Measurements from ENCODE around the gene ZNF785. TPM values are rescaled to one million over a fixed set of nuclear protein-coding genes. Genes with fewer than 3 reads are reported as not detected.

ZNF785 gene
- total and polyA plus RNA-seq, 2 of the 13 experiments (the other 11 are each of a cell fraction or from before 2014, with no cell fraction given): 0.01 TPM; not detected in 1

- TF ChIP-seq, protein P1, sequence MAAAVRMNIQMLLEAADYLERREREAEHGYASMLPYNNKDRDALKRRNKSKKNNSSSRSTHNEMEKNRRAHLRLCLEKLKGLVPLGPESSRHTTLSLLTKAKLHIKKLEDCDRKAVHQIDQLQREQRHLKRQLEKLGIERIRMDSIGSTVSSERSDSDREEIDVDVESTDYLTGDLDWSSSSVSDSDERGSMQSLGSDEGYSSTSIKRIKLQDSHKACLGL (CRISPR knock-in tag; IDR thresholded peaks at IDR 0.05): peak; percentile 93
- TF ChIP-seq ZFP1 (CRISPR knock-in tag; IDR thresholded peaks at IDR 0.05) (no peak; the same call in 1 of the 2 replicates), ZNF343 (CRISPR knock-in tag; IDR thresholded peaks at IDR 0.05) (peak; percentile 39; the same call in 1 of the 2 replicates), CCDC6 (CRISPR knock-in tag; IDR thresholded peaks at IDR 0.05) (peak; percentile 94), ZNF224 (CRISPR knock-in tag; IDR thresholded peaks at IDR 0.05) (peak; percentile 93; the same call in 1 of the 2 replicates), MEF2D (CRISPR knock-in tag; IDR thresholded peaks at IDR 0.05) (peak; percentile 82; the same call in 1 of the 2 replicates), KLF9 (CRISPR knock-in tag; IDR thresholded peaks at IDR 0.05; ENCODE audit: low read depth) (no peak; the same call in 1 of the 2 replicates), JARID2 (CRISPR knock-in tag; IDR thresholded peaks at IDR 0.05; ENCODE audit: insufficient replicate concordance) (no peak), TFDP2 (CRISPR knock-in tag; IDR thresholded peaks at IDR 0.05) (peak; percentile 87), ELF3 (CRISPR knock-in tag; IDR thresholded peaks at IDR 0.05) (peak; percentile 56; the same call in 1 of the 2 replicates), NFATC3 (CRISPR knock-in tag; IDR thresholded peaks at IDR 0.05) (no peak), PLSCR1 (CRISPR knock-in tag; IDR thresholded peaks at IDR 0.05; ENCODE audit: borderline replicate concordance) (no peak), GLMP (CRISPR knock-in tag; IDR thresholded peaks at IDR 0.05; ENCODE audit: borderline replicate concordance) (no peak), ZNF468 (CRISPR knock-in tag; IDR thresholded peaks at IDR 0.05) (peak; percentile 50; the same call in 1 of the 2 replicates), FOXA1 (IDR thresholded peaks at IDR 0.05) (no peak), FOXA1 (CRISPR knock-in tag; IDR thresholded peaks at IDR 0.05) (0 out of 2 replicates have a peak, but pooled peaks have one; percentile 3), RBAK (CRISPR knock-in tag; IDR thresholded peaks at IDR 0.05) (peak; percentile 69; the same call in 1 of the 2 replicates), TCF7L2 (IDR thresholded peaks at IDR 0.05; ENCODE audit: low read depth, low read length) (no peak), ZNF605 (CRISPR knock-in tag; IDR thresholded peaks at IDR 0.05) (peak; percentile 71), ONECUT2 (CRISPR knock-in tag; IDR thresholded peaks at IDR 0.05) (no peak), HCFC1 (IDR thresholded peaks at IDR 0.05; ENCODE audit: low read depth, low read length) (peak; percentile 77; the same call in 1 of the 2 replicates), KDM2A (CRISPR knock-in tag; IDR thresholded peaks at IDR 0.05; ENCODE audit: borderline replicate concordance, low read depth) (peak; percentile 86), ZMYM3 (CRISPR knock-in tag; IDR thresholded peaks at IDR 0.05) (no peak), ZNF282 (IDR thresholded peaks at IDR 0.05; ENCODE audit: partially characterized antibody) (no peak), RNF2 (conservative IDR thresholded peaks at IDR 0.05; ENCODE audit: low read depth) (no peak; the same call in 1 of the 2 replicates), ZNF441 (CRISPR knock-in tag; IDR thresholded peaks at IDR 0.05; ENCODE audit: borderline replicate concordance) (peak; percentile 69; the same call in 1 of the 2 replicates), ZNF3 (CRISPR knock-in tag; IDR thresholded peaks at IDR 0.05) (no peak; the same call in 1 of the 2 replicates)
These were observed 27.3 kb downstream of the ZNF785 start, which contains the start of gene ZNF764 (continued) for GRCh38 chr16:30557957-30558788.
